CD8-positive, alpha-beta memory T cell (primary cell): ENCODE measurements around the gene OGA. TPM values are rescaled to one million over a fixed set of nuclear protein-coding genes. Genes with fewer than 3 reads are reported as not detected.

Source experiments
- CTCF ChIA-PET: fragments of 350-600 bp; sonication (Branson Sonifier 250); formaldehyde crosslinking; loops from one replicate; lab custom pipeline; 2021; ENCODE audit warnings: antibody characterized with exemption; lab: Charles Lee
- POLR2A ChIA-PET: fragments of 350-600 bp; sonication (Branson Sonifier 250); formaldehyde crosslinking; loops from one replicate; lab custom pipeline; 2021; ENCODE audit warnings: antibody characterized with exemption; lab: Charles Lee
- DNase-seq, 5 donors: peaks; one replicate each; pipeline versions ENCODE4 v3.0.0 to v3.0.0-alpha.2; 2020 to 2022; ENCODE audit warnings: mixed read lengths in 1 of 5
- H3K27ac ChIP-seq: one replicate; pipeline ENCODE4 v1.7.0; 2013; ENCODE audit warnings: low read depth, mild to moderate bottlenecking, low read length, moderate library complexity
- H3K27me3 ChIP-seq: 2 replicates; pipeline ENCODE4 v1.7.0; 2013; ENCODE audit warnings: low read length, mild to moderate bottlenecking; ENCODE audit not compliant: insufficient read depth, poor library complexity, severe bottlenecking
- H3K36me3 ChIP-seq: 2 replicates; pipeline ENCODE4 v1.7.0; 2013; ENCODE audit warnings: mild to moderate bottlenecking, low read length, moderate library complexity; ENCODE audit not compliant: insufficient read depth
- H3K4me1 ChIP-seq: 2 replicates; pipeline ENCODE4 v1.7.0; 2013; ENCODE audit warnings: mild to moderate bottlenecking, low read length, moderate library complexity; ENCODE audit not compliant: insufficient read depth
- H3K4me3 ChIP-seq: 2 replicates; pipeline ENCODE4 v1.7.0; 2013; ENCODE audit warnings: mild to moderate bottlenecking, low read length
- H3K9me3 ChIP-seq: 2 replicates; pipeline ENCODE4 v1.7.0; 2013; ENCODE audit warnings: mild to moderate bottlenecking, low read length
- H3K27ac Mint-ChIP-seq, 8 donors: one replicate each; pipeline ENCODE4 v1.8.0; 2020 to 2021; ENCODE audit warnings: mixed read lengths in 8 of 8, mild to moderate bottlenecking in 6 of 8, inconsistent platforms in 3 of 8, moderate library complexity in 3 of 8
- H3K27me3 Mint-ChIP-seq, 2 donors: one replicate each; pipeline ENCODE4 v1.8.0; 2020 to 2021; ENCODE audit warnings: mixed read lengths in 2 of 2, mild to moderate bottlenecking in 1 of 2, moderate library complexity in 1 of 2
- H3K36me3 Mint-ChIP-seq, 3 donors: one replicate each; pipeline ENCODE4 v1.8.0; 2020 to 2021; ENCODE audit warnings: mixed read lengths in 3 of 3, inconsistent platforms in 1 of 3, mild to moderate bottlenecking in 1 of 3
- H3K4me1 Mint-ChIP-seq, 3 donors: one replicate each; pipeline ENCODE4 v1.8.0; 2020 to 2021; ENCODE audit warnings: mixed read lengths in 3 of 3, inconsistent platforms in 1 of 3, mild to moderate bottlenecking in 1 of 3
- H3K4me3 Mint-ChIP-seq, 7 donors: one replicate each; pipeline ENCODE4 v1.8.0; 2020 to 2021; ENCODE audit warnings: mixed read lengths in 7 of 7, mild to moderate bottlenecking in 6 of 7, moderate library complexity in 4 of 7, inconsistent platforms in 2 of 7
- H3K9me3 Mint-ChIP-seq, 5 donors: one replicate each; pipeline ENCODE4 v1.8.0; 2020 to 2022; ENCODE audit warnings: mixed read lengths in 5 of 5, mild to moderate bottlenecking in 3 of 5, moderate library complexity in 2 of 5, inconsistent platforms in 1 of 5
- polyA plus RNA-seq: library from polyadenylated mRNA; unstranded; fragments of 300-500 nt; fragmentation: Illumina TruSeq; gene quantifications from one replicate; pipeline ENCODE4 v1.2.3, GENCODE V29; 2021
- total RNA-seq, 2 experiments: library from RNA; stranded (reverse); gene quantifications; one replicate each; pipeline ENCODE4 v1.2.3, GENCODE V29; 2021

Gene OGA
- total and polyA plus RNA-seq, 3 experiments from 2014 or later: 45.7 to 109 (median 95.8) TPM

GRCh38 chr10:101760510-101760909 is 57.7 kb downstream of the OGA start:
- CTCF ChIA-PET: no interaction called here
- POLR2A ChIA-PET: no interaction called here

DNA sequence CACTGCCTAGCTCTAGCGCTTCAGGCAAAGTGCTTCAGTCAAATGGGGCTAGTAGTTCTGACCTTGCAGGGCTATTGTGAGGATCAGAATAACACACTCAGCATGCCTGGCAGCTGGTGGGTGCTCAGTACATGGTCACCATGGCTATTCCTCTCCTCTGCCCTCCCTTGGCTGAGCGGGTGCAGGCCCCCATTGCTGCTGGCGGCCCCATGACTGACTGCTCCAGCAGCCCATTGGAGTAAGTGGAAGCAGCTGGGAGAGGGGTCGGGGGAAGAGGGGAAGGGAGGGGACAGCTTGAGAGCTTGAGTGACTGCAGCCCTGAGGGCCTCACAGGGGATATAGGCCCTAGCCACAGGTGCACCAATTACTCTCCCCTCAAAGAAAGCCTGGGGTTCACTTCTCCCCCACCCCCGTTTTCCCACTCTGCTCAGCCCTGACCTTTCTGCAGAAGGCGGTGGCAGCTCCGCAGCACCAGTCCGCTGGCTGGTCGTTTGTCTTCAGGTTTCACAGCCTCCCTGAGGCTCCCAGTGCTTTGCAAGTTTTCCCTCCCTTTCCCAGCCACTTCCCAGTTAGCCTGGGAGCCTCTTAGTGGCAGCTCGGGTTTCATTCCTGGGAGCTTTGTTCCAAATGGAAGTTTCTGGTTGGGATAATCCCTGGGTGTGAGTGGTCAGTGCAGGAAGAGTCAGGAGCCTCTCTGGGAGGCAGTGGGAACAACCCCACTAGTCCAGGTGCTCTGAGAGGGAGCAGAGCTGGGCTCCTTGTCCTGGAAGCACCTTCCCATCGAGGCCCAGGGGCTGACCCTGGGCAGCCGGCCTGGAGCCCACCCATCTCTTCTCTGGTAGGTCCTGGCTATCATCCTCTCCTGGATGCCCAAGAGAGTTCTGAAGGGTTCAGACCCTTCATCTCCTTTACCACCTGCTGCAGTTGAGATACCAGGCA is 58.7 kb downstream of the OGA start:
- Histone ChIP-seq H3K27me3 (no peaks in the 10 kb centered on the region), H3K9me3 (no peaks in the 10 kb centered on the region), H3K27ac (no peak overlapping the region), H3K4me1 (no peaks in the 10 kb centered on the region), H3K4me3 (no peak overlapping the region), H3K36me3 (no peaks in the 10 kb centered on the region)
- Mint-ChIP-seq H3K4me1 (no peaks in the 10 kb centered on the region), H3K36me3 (no peaks in the 10 kb centered on the region), H3K9me3 (no peaks in the 10 kb centered on the region), H3K27ac (no peak overlapping the region), H3K4me3 (no peak overlapping the region), H3K27me3 (peaks cover 13 to 32% of the 10 kb centered on the region in 2 donors)
- no peak for DNase-seq
- ChIA-PET POLR2A (no interaction called here), CTCF (interaction anchor here (2.4 kb wide), 1 partner anchor 22 kb away, joined by 9 read pairs; no protein-coding TSS in a partner anchor)

More at GRCh38 chr10:101760510-101760909, 57.7 kb downstream of the OGA start:
- Histone ChIP-seq H3K9me3 (no peaks in the 10 kb centered on the region), H3K27me3 (no peaks in the 10 kb centered on the region), H3K4me3 (no peak overlapping the region), H3K27ac (no peak overlapping the region), H3K36me3 (no peaks in the 10 kb centered on the region), H3K4me1 (no peaks in the 10 kb centered on the region)
- Mint-ChIP-seq H3K4me1 (no peaks in the 10 kb centered on the region), H3K27me3 (peaks cover 12 to 31% of the 10 kb centered on the region in 2 donors), H3K27ac (no peak overlapping the region), H3K36me3 (no peaks in the 10 kb centered on the region), H3K4me3 (no peak overlapping the region), H3K9me3 (no peaks in the 10 kb centered on the region)
- DNase-seq: no peak

DNA sequence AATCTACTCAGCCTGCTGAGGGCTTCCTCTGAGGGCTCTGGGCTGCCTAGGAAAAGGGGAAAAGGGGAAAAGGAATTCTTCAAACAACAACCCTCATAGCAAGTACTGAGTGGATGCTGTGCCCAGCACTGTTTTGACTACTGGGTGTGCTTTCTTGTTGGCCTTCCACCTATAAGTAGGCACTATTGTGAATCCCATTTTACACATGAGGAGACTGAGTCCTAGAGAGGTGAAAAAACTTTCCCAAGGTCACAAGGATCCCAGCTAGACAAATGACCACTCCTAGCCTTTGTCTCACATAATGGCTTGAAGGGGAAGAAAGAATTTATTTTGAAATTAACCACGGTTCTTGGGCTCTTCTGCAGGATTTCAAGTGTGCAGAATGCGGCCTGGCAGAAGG is 59.4 kb downstream of the OGA start:
- Histone ChIP-seq H3K4me3 (no peak overlapping the region), H3K4me1 (no peaks in the 10 kb centered on the region), H3K27ac (no peak overlapping the region), H3K9me3 (no peaks in the 10 kb centered on the region), H3K27me3 (no peaks in the 10 kb centered on the region), H3K36me3 (no peaks in the 10 kb centered on the region)
- POLR2A ChIA-PET: no interaction called here
- Mint-ChIP-seq H3K27ac (no peak overlapping the region), H3K27me3 (peaks cover 13 to 37% of the 10 kb centered on the region in 2 donors), H3K36me3 (no peaks in the 10 kb centered on the region), H3K9me3 (no peaks in the 10 kb centered on the region), H3K4me3 (no peak overlapping the region), H3K4me1 (no peaks in the 10 kb centered on the region)
- CTCF ChIA-PET: interaction anchor here (2.4 kb wide), 1 partner anchor 22 kb away, joined by 9 read pairs; no protein-coding TSS in a partner anchor
- no peak for DNase-seq

DNA sequence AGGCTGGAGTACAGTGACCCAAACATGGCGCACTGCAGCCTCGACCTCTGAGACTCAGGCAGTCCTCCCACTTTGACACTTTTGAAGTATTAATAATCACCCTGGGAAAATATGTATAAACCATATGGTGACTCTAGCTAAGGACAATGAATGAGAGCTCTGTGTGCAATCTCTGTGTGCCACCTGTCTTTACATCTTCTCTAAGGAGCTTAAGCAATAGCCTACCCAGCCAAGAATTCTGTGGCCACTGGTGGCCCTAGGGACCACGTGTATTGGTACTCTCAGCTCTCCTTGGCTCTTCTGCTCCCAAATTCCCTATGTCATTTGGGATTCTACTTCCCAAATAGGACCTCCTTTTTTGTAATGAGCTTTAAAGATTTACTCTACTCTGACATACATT is 66.0 kb downstream of the OGA start:
- POLR2A ChIA-PET: no interaction called here
- no peak overlapping the region for H3K27ac ChIP-seq
- no peak overlapping the region for H3K4me3 Mint-ChIP-seq
- no peaks in the 10 kb centered on the region for H3K9me3 ChIP-seq
- no peak overlapping the region for H3K4me3 ChIP-seq
- H3K9me3 Mint-ChIP-seq: no peaks in the 10 kb centered on the region
- H3K4me1 Mint-ChIP-seq: no peaks in the 10 kb centered on the region
- DNase-seq: no peak
- CTCF ChIA-PET: no interaction called here
- H3K36me3 ChIP-seq: no peaks in the 10 kb centered on the region
- H3K27ac Mint-ChIP-seq: no peak overlapping the region
- H3K27me3 ChIP-seq: no peaks in the 10 kb centered on the region
- peaks cover 10 to 31% of the 10 kb centered on the region in 2 donors for H3K27me3 Mint-ChIP-seq
- H3K4me1 ChIP-seq: no peaks in the 10 kb centered on the region
- no peaks in the 10 kb centered on the region for H3K36me3 Mint-ChIP-seq

DNA sequence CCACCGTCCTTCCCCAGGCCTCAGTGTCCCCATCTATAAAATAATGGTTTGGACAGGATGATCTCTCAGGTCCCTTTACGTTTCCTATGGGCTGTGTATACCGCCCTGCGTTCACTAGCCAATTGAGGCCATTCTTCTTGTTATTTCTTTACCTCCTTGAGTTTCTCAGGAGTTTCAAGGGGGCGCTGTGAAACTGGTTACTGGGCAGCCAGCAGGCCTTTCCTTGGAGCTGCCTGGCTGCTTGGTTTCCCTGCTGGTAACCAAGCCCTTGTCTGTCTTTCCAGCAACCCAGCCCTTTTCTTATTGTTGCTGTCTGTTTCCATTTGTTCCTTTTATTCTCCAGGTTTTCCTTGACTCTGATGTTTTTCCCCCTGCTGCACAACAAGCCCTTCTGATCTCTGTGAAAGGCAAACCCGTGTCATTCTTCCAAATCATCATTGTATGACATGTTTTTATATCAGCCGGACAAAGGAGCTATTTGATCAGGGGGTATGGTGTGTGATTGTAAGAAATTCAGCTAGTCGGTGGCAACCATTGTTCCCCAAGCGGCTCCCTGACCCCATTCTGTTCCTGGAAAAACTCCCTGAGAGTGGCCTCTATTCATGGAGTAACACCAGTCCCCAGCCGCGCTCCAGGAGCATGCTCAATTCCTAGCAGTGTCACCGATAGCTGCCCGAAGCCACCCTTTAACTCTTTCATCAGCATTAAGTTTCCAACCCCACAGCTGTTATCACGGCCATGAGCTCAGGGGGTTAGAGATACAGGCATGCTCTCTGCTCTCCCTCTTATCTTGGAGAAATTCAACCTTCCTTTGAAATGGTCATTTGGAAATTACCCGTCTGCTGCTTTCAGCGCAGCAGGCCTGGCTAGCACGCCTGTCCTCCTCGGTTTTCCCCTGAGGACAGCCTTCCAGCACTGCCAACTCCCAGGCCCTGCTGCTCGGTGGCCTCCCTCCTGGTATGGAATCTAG is 68.9 kb downstream of the OGA start:
- Histone ChIP-seq H3K36me3 (no peaks in the 10 kb centered on the region), H3K9me3 (no peaks in the 10 kb centered on the region), H3K27ac (no peak overlapping the region), H3K27me3 (no peaks in the 10 kb centered on the region), H3K4me1 (no peaks in the 10 kb centered on the region), H3K4me3 (no peak overlapping the region)
- CTCF ChIA-PET: no interaction called here
- Mint-ChIP-seq H3K27ac (no peak overlapping the region), H3K27me3 (peaks cover 0 to 28% of the 10 kb centered on the region in 2 donors), H3K4me1 (no peaks in the 10 kb centered on the region), H3K9me3 (no peaks in the 10 kb centered on the region), H3K36me3 (no peaks in the 10 kb centered on the region), H3K4me3 (no peak overlapping the region)
- POLR2A ChIA-PET: no interaction called here
- DNase-seq: no peak

GRCh38 chr10:101748496-101748895 is 69.7 kb downstream of the OGA start:
- peaks cover 0 to 23% of the 10 kb centered on the region in 2 donors for H3K27me3 Mint-ChIP-seq
- ChIA-PET CTCF (no interaction called here), POLR2A (no interaction called here)
- no peak overlapping the region for H3K4me3 Mint-ChIP-seq
- Histone ChIP-seq H3K27ac (no peak overlapping the region), H3K9me3 (no peaks in the 10 kb centered on the region), H3K4me3 (no peak overlapping the region), H3K4me1 (no peaks in the 10 kb centered on the region), H3K36me3 (no peaks in the 10 kb centered on the region), H3K27me3 (no peaks in the 10 kb centered on the region)
- DNase-seq: no peak
- no peaks in the 10 kb centered on the region for H3K9me3 Mint-ChIP-seq
- H3K4me1 Mint-ChIP-seq: no peaks in the 10 kb centered on the region
- no peaks in the 10 kb centered on the region for H3K36me3 Mint-ChIP-seq
- H3K27ac Mint-ChIP-seq: peak overlapping the region in 1 of 8 donors; percentile 33

DNA sequence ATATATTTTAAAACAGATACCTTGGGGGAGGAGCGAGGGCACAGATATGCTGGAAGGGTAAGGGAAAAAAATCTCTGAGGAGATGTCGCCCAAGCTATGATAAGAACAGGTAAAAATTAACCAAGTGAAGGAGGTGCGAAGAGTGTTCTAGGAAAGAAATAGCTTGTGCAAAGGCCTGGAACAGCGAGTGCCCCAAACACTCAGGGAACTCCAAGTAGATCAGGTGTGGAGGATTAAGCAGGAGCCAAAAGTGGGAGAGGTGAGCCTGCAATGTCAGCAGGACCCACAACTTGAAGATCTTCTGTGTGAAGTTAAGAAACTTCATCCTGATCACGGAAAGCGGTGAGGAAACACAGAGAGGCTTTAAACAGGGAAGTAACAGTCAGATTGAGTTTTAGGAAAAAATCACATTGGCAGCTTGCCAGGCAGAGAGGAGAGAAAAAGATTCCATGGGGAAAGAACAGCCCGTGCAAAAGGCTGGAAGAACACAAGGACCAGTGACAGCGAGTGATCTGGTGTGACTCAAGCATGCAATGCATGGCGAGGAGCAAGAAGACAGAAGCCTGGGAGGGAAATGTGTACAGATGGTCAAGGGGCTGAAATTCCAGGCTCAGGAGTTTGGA is 73.1 kb downstream of the OGA start:
- no peaks in the 10 kb centered on the region for H3K9me3 Mint-ChIP-seq
- no peak overlapping the region for H3K27ac ChIP-seq
- no peak overlapping the region for H3K27ac Mint-ChIP-seq
- H3K4me1 ChIP-seq: no peaks in the 10 kb centered on the region
- peaks cover 3 to 18% of the 10 kb centered on the region in 2 donors for H3K27me3 Mint-ChIP-seq
- no peaks in the 10 kb centered on the region for H3K36me3 ChIP-seq
- no peak for DNase-seq
- no peaks in the 10 kb centered on the region for H3K36me3 Mint-ChIP-seq
- H3K27me3 ChIP-seq: no peaks in the 10 kb centered on the region
- ChIA-PET POLR2A (no interaction called here), CTCF (no interaction called here)
- H3K4me3 ChIP-seq: no peak overlapping the region
- no peaks in the 10 kb centered on the region for H3K9me3 ChIP-seq
- H3K4me3 Mint-ChIP-seq: no peak overlapping the region
- H3K4me1 Mint-ChIP-seq: no peaks in the 10 kb centered on the region
